ENCODE measurements around the gene U2AF1L4.

The U2AF1L4 gene

GRCh38 chr19:35756377-35757230, 11.4 kb upstream of the U2AF1L4 start, which contains the start of gene HSPB6:
Gene HSPB6 (minus strand): TSS chr19:35757029. CDS start chr19:35757008, 21 bp downstream.
- peak; percentile 13 for DNase-seq

GRCh38 chr19:35755550-35756376, 10.5 kb upstream of the U2AF1L4 start:
- DNase-seq = peak; percentile 22

GRCh38 chr19:35755131-35755549, 9.9 kb upstream of the U2AF1L4 start:
- no peak for DNase-seq

GRCh38 chr19:35754370-35755130, 9.3 kb upstream of the U2AF1L4 start:
- DNase-seq = peak; percentile 24

GRCh38 chr19:35753634-35754369, 8.6 kb upstream of the U2AF1L4 start:
- DNase-seq = no peak

- no peak for DNase-seq
Observed at GRCh38 chr19:35752746-35753350, 7.6 kb upstream of the U2AF1L4 start.

GRCh38 chr19:35751839-35752745, 6.9 kb upstream of the U2AF1L4 start:
- no peak for DNase-seq

GRCh38 chr19:35750167-35750566, 4.9 kb upstream of the U2AF1L4 start:
- DNase-seq = no peak

GRCh38 chr19:35748106-35749020, 3.1 kb upstream of the U2AF1L4 start, which contains the start of gene LIN37:
Gene LIN37 (plus strand): TSS chr19:35748576. CDS start chr19:35748725, 149 bp downstream.
- peak; percentile 90 for DNase-seq

GRCh38 chr19:35746531-35746930, 1.3 kb upstream of the U2AF1L4 start:
- no peak for DNase-seq

GRCh38 chr19:35746087-35746462, 857 bp upstream of the U2AF1L4 start:
- DNase-seq = no peak

- peak; percentile 81 for DNase-seq
Observed at GRCh38 chr19:35744430-35745327, 539 bp downstream of the U2AF1L4 start.

GRCh38 chr19:35743640-35744429, 1.4 kb downstream of the U2AF1L4 start:
- no peak for DNase-seq

- DNase-seq = no peak
Observed at GRCh38 chr19:35742121-35742724, 3.0 kb downstream of the U2AF1L4 start, which contains the start of gene IGFLR1. Gene IGFLR1 (minus strand): TSS chr19:35742452. CDS start chr19:35741180, 1,272 bp downstream.

GRCh38 chr19:35741203-35741515, 4.1 kb downstream of the U2AF1L4 start:
- DNase-seq = no peak

GRCh38 chr19:35740423-35741202, 4.6 kb downstream of the U2AF1L4 start:
- DNase-seq = peak; percentile 100

Data from 8988T (cell line).